ENCODE data around the gene ATG16L1. TPM values are rescaled to one million over a fixed set of nuclear protein-coding genes. Genes with fewer than 3 reads are reported as not detected.
A peak's percentile ranks its signal among the peaks of the same experiment; 100 is the strongest.

Gene ATG16L1
- total RNA-seq, 6 experiments from 2014 or later: 14.7 to 20.2 (median 17.9) TPM

DNA sequence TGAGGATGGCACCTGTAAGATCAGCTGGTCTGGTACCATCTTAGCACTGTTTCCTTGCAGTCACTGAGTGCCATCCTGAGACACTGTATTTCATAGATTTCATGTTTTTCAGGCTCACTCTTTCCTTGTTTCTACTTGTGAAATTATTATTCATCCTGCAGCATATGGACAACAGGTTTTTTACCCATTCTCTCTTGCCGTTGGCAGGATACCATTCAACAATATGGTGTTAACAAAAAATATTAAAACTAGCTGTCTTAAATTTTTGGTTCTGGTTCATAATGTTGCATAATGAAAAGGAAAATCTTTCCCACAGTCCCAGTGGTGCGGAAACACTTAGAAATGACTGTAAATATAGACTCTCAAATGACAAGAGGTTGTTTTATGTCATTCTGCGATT is 23.1 kb upstream of the ATG16L1 start:
- Histone ChIP-seq H3K36me3 (no peaks in the 10 kb centered on the region), H3K9me3 (no peaks in the 10 kb centered on the region), H3K27me3 (no peaks in the 10 kb centered on the region), H3K4me3 (no peak overlapping the region), H3K27ac (no peak overlapping the region), H3K4me1 (no peaks in the 10 kb centered on the region)
- no peak for DNase-seq
- intact Hi-C loops (cut with DNase I): no loop called here
- ATAC-seq: no peak
- TF ChIP-seq POLR2A (IDR thresholded peaks at IDR 0.05): no peak
- 97% methylated on average over 3 of the region's 3 CpGs for WGBS (ENCODE audit: insufficient coverage, low coverage, low lambda C conversion rate, missing lambda C conversion rate)

GRCh38 chr2:233233618-233234230 is 17.7 kb upstream of the ATG16L1 start:
- H3K4me3 ChIP-seq: no peak overlapping the region
- TF ChIP-seq, protein P1, sequence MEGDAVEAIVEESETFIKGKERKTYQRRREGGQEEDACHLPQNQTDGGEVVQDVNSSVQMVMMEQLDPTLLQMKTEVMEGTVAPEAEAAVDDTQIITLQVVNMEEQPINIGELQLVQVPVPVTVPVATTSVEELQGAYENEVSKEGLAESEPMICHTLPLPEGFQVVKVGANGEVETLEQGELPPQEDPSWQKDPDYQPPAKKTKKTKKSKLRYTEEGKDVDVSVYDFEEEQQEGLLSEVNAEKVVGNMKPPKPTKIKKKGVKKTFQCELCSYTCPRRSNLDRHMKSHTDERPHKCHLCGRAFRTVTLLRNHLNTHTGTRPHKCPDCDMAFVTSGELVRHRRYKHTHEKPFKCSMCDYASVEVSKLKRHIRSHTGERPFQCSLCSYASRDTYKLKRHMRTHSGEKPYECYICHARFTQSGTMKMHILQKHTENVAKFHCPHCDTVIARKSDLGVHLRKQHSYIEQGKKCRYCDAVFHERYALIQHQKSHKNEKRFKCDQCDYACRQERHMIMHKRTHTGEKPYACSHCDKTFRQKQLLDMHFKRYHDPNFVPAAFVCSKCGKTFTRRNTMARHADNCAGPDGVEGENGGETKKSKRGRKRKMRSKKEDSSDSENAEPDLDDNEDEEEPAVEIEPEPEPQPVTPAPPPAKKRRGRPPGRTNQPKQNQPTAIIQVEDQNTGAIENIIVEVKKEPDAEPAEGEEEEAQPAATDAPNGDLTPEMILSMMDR (IDR thresholded peaks at IDR 0.05): no peak
- TF ChIP-seq POLR2A (IDR thresholded peaks at IDR 0.05): no peak
- no peak overlapping the region for H3K27ac ChIP-seq
- H3K36me3 ChIP-seq: no peaks in the 10 kb centered on the region
- no peaks in the 10 kb centered on the region for H3K9me3 ChIP-seq
- WGBS (ENCODE audit: insufficient coverage, low coverage, low lambda C conversion rate, missing lambda C conversion rate): 46% methylated on average over 4 of the region's 4 CpGs
- no peak for ATAC-seq
- intact Hi-C loops (cut with DNase I): no loop called here
- no peaks in the 10 kb centered on the region for H3K27me3 ChIP-seq
- H3K4me1 ChIP-seq: no peaks in the 10 kb centered on the region
- DNase-seq: no peak

DNA sequence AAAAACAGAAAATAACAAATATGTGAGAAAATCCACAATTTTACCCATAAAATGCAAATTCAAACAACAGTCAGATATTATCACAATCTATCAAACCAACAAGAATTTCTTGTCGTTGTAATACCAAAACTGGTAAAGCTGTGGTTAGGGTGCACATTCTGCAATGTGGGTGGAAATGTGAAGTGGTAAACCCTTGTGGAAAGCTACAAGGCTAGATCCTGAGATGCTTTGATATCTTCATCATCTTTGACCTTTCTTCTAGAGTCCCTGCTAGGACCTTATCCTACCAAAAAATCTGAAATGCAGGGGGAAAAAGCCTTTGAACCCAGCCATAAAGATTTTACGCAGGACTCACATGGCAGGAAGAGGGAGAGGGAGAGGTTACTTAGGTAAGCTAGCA is 17.2 kb upstream of the ATG16L1 start:
- Histone ChIP-seq H3K9me3 (no peaks in the 10 kb centered on the region), H3K27me3 (no peaks in the 10 kb centered on the region), H3K4me3 (no peak overlapping the region), H3K27ac (no peak overlapping the region), H3K36me3 (no peaks in the 10 kb centered on the region), H3K4me1 (no peaks in the 10 kb centered on the region)
- WGBS (ENCODE audit: insufficient coverage, low coverage, low lambda C conversion rate, missing lambda C conversion rate): 50% methylated on average over 2 of the region's 2 CpGs
- ATAC-seq (no peak), DNase-seq (no peak)
- intact Hi-C loops (cut with DNase I): no loop called here
- no peak for TF ChIP-seq POLR2A (IDR thresholded peaks at IDR 0.05)
- TF ChIP-seq, protein P1 (IDR thresholded peaks at IDR 0.05): no peak

GRCh38 chr2:233234996-233235395 is 16.5 kb upstream of the ATG16L1 start:
- Histone ChIP-seq H3K27ac (no peak overlapping the region), H3K27me3 (no peaks in the 10 kb centered on the region), H3K4me3 (no peak overlapping the region), H3K4me1 (no peaks in the 10 kb centered on the region), H3K36me3 (no peaks in the 10 kb centered on the region), H3K9me3 (no peaks in the 10 kb centered on the region)
- intact Hi-C loops (cut with DNase I): no loop called here
- ATAC-seq: no peak
- TF ChIP-seq POLR2A (IDR thresholded peaks at IDR 0.05): no peak
- TF ChIP-seq, protein P1 (IDR thresholded peaks at IDR 0.05): no peak
- WGBS (ENCODE audit: insufficient coverage, low coverage, low lambda C conversion rate, missing lambda C conversion rate): 80% methylated on average over 1 of the region's 3 CpGs
- DNase-seq: no peak

- no peaks in the 10 kb centered on the region for H3K27me3 ChIP-seq
- H3K36me3 ChIP-seq: no peaks in the 10 kb centered on the region
- intact Hi-C loops (cut with DNase I): no loop called here
- DNase-seq (no peak), ATAC-seq (peak in 1 of 4 donors; percentile 24)
- no peak overlapping the region for H3K4me3 ChIP-seq
- TF ChIP-seq, protein P1 (IDR thresholded peaks at IDR 0.05): no peak
- TF ChIP-seq POLR2A (IDR thresholded peaks at IDR 0.05): no peak
- H3K9me3 ChIP-seq: no peaks in the 10 kb centered on the region
- H3K4me1 ChIP-seq: no peaks in the 10 kb centered on the region
- H3K27ac ChIP-seq: no peak overlapping the region
- 46% methylated on average over 2 of the region's 9 CpGs for WGBS (ENCODE audit: insufficient coverage, low coverage, low lambda C conversion rate, missing lambda C conversion rate)
Measured at GRCh38 chr2:233235977-233236376, 15.5 kb upstream of the ATG16L1 start.

All from right lobe of liver (tissue), 6 donors.